Ovary (tissue), 3 donors: ENCODE measurements around the gene UBAP1.

Experiments used
- EP300 ChIP-seq: sonication (generic); formaldehyde crosslinking; IDR thresholded peaks from one replicate; pipeline ENCODE4 v1.6.1; 2017; ENCODE audit warnings: antibody characterized with exemption
- POLR2A ChIP-seq: fragments of 450-650 bp; IDR thresholded peaks from one replicate; pipeline ENCODE4 v1.6.1; 2017; ENCODE audit warnings: antibody characterized with exemption, mild to moderate bottlenecking, moderate library complexity
- TF ChIP-seq, protein P1 (sequence below), 3 donors: fragments of 450-650 bp in 2 of 3; fragments of 200-600 bp in 1 of 3; IDR thresholded peaks; one replicate each; pipeline versions ENCODE4 v1.5.1 to v1.8.0; 2016 to 2022; ENCODE audit warnings: antibody characterized with exemption in 3 of 3, mild to moderate bottlenecking in 1 of 3
- donor health status: DM: no; HTN: no; CAD: no.

DNA sequence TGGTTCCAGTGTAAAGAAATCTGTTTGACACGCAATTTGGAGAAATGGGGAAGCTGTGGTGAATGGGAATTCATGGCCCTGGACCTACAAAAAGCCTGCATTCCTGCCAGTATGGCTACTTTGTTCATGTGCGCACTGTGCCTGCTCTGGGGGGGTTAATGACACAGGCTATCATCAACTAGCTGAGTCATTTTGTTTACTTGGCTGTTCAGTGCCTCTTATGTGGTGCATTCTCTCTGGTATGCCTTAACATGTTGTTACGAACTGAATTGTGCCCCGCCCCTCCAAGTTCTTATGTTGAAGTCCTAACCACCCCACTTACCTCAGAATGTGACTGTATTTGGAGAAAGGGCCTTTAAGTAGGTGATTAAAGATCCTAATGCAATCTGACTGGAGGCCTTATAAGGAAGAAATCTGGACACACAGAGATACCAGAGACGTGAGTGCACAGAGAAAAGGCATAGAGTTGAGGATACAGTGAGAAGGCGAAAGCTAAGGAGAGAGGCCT, 20.4 kb upstream of the UBAP1 start:
- TF ChIP-seq, protein P1, sequence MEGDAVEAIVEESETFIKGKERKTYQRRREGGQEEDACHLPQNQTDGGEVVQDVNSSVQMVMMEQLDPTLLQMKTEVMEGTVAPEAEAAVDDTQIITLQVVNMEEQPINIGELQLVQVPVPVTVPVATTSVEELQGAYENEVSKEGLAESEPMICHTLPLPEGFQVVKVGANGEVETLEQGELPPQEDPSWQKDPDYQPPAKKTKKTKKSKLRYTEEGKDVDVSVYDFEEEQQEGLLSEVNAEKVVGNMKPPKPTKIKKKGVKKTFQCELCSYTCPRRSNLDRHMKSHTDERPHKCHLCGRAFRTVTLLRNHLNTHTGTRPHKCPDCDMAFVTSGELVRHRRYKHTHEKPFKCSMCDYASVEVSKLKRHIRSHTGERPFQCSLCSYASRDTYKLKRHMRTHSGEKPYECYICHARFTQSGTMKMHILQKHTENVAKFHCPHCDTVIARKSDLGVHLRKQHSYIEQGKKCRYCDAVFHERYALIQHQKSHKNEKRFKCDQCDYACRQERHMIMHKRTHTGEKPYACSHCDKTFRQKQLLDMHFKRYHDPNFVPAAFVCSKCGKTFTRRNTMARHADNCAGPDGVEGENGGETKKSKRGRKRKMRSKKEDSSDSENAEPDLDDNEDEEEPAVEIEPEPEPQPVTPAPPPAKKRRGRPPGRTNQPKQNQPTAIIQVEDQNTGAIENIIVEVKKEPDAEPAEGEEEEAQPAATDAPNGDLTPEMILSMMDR (IDR thresholded peaks at IDR 0.05) = no peak
- TF ChIP-seq EP300 (no peak), POLR2A (no peak)
